ENCODE data around the gene RNH1. TPM values are rescaled to one million over a fixed set of nuclear protein-coding genes. Genes with fewer than 3 reads are reported as not detected.

Gene RNH1
- total RNA-seq, 2 donors from 2014 or later: 185 to 248 TPM

GRCh38 chr11:452916-453527 is 54.0 kb downstream of the RNH1 start:
- TF ChIP-seq CTCF (IDR thresholded peaks at IDR 0.05): no peak
- DNase-seq (ENCODE audit: low spot score): no peak
- peaks cover 16% of the 10 kb centered on the region for H3K36me3 ChIP-seq
- no peaks in the 10 kb centered on the region for H3K27me3 ChIP-seq
- no peaks in the 10 kb centered on the region for H3K9me3 ChIP-seq
- peaks cover 4 to 44% of the 10 kb centered on the region in 2 donors for H3K4me1 ChIP-seq
- no peak overlapping the region for H3K27ac ChIP-seq
- no peak overlapping the region for H3K4me3 ChIP-seq

GRCh38 chr11:452203-452744 is 54.8 kb downstream of the RNH1 start:
- Histone ChIP-seq H3K4me3 (no peak overlapping the region), H3K27ac (no peak overlapping the region), H3K36me3 (peaks cover 16% of the 10 kb centered on the region), H3K9me3 (no peaks in the 10 kb centered on the region), H3K27me3 (no peaks in the 10 kb centered on the region), H3K4me1 (peaks cover 4 to 49% of the 10 kb centered on the region in 2 donors)
- no peak for DNase-seq (ENCODE audit: low spot score)
- no peak for TF ChIP-seq CTCF (IDR thresholded peaks at IDR 0.05)

- H3K4me3 ChIP-seq: peak overlapping the region in 1 of 2 donors; percentile 91
- H3K4me1 ChIP-seq: peaks cover 4 to 49% of the 10 kb centered on the region in 2 donors
- peak overlapping the region in 1 of 2 donors; percentile 91 for H3K27ac ChIP-seq
Measured at GRCh38 chr11:451738-452137, 55.3 kb downstream of the RNH1 start.

GRCh38 chr11:450809-451451 is 56.1 kb downstream of the RNH1 start:
- TF ChIP-seq CTCF (IDR thresholded peaks at IDR 0.05): peak in 1 of 2 donors; percentile 25
- H3K4me1 ChIP-seq: peaks cover 4 to 49% of the 10 kb centered on the region in 2 donors
- peaks cover 16% of the 10 kb centered on the region for H3K36me3 ChIP-seq
- H3K4me3 ChIP-seq: peak overlapping the region; percentile 61 to 91
- no peaks in the 10 kb centered on the region for H3K27me3 ChIP-seq
- peak; percentile 69 for DNase-seq (ENCODE audit: low spot score)
- peak overlapping the region; percentile 91 to 93 for H3K27ac ChIP-seq
- no peaks in the 10 kb centered on the region for H3K9me3 ChIP-seq

More at GRCh38 chr11:451738-452137, 55.3 kb downstream of the RNH1 start:
- TF ChIP-seq CTCF (IDR thresholded peaks at IDR 0.05): no peak
- no peak for DNase-seq (ENCODE audit: low spot score)
- H3K27me3 ChIP-seq: no peaks in the 10 kb centered on the region
- peaks cover 16% of the 10 kb centered on the region for H3K36me3 ChIP-seq
- H3K9me3 ChIP-seq: no peaks in the 10 kb centered on the region

GRCh38 chr11:449889-450808 is 56.9 kb downstream of the RNH1 start, which contains the start of gene PTDSS2:
TSS of gene PTDSS2 (plus strand) at chr11:450279. CDS start at chr11:450456, 177 bp downstream.
- Histone ChIP-seq H3K4me3 (peak within 1 kb of the TSS; percentile 61 to 91), H3K27ac (peak within 1 kb of the TSS; percentile 91 to 93), H3K36me3 (peaks cover 16% of the 10 kb centered on the region), H3K9me3 (no peaks in the 10 kb centered on the region), H3K4me1 (peaks cover 4 to 42% of the 10 kb centered on the region in 2 donors), H3K27me3 (no peaks in the 10 kb centered on the region)
- peak; percentile 97 for DNase-seq (ENCODE audit: low spot score)
- TF ChIP-seq CTCF (IDR thresholded peaks at IDR 0.05): no peak

Data from right atrium auricular region (tissue), 2 donors.